GM19025 (cell line): ENCODE data around the gene NFKBIZ.
A peak's percentile ranks its signal among the peaks of the same experiment; 100 is the strongest.

ENCODE experiments used
- ATAC-seq: cut with Tn5 transposase; IDR thresholded peaks from one replicate; pipeline ENCODE4 v1.9.1; 2021; ENCODE audit warnings: mild to moderate bottlenecking, low read depth, moderate library complexity; ENCODE audit not compliant: unreplicated experiment

NFKBIZ gene

DNA sequence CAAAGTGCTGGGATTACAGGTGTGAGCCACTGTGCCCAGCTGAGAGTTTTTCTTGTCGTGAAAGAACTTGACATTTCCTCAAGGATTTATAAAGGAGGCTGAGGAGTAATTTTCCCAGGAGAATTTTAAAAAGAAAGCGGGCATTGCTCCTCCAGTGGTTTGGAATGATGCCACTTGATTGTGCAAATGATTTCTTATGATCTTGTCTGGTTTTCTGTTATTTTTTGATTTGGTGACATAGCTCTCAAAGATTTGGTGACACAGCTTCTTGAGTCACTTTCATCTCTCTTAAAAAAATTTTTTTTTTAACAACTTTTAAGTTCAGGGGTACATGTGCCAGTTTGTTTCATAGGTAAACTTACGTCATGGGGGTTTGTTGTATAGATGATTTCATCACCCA, 24.6 kb upstream of the NFKBIZ start:
- no peak for ATAC-seq

- ATAC-seq, result no peak
Measured at GRCh38 chr3:101825904-101826445, 23.3 kb upstream of the NFKBIZ start.

- peak; percentile 79 for ATAC-seq
Measured at GRCh38 chr3:101827211-101828174, 21.8 kb upstream of the NFKBIZ start.

DNA sequence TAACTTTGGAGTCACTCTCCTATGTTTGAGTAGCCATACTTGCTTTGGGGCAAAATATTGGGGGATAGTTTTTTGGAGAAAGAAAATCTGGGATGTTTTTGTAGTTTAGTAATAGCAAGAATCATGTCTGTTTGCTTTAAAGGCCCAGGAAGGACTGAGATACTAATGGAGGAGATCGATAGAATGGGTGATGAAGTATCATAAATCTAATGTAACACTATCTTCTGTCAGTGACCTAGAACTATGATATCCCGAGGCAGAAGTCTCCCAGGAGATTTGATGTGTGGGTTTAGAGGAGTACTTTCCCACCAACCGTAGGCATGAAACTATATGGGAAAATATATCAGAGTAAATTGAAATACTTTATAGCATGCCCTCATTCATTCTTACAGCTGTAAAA, 21.0 kb upstream of the NFKBIZ start:
- no peak for ATAC-seq

- ATAC-seq, result peak; percentile 35
Measured at GRCh38 chr3:101828691-101829436, 20.4 kb upstream of the NFKBIZ start.

DNA sequence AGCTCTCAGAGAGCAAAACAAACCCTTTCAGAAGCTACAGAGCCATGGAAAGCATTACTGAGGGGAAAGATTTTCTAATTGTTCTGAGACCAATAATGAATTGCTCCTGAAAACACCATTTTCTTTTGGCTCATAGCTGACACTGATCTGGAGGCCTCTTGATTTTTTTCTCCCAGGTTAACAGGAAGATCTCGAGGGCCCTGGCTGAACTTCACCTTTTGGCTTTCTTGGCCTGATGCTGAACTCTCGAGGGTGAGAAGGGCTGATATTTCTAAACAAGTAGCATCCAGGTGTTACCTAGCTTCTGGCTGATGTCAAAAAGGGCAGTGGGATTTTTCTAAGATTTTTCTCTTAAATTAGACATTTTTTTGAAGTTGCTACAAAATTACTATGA, 19.9 kb upstream of the NFKBIZ start:
- no peak for ATAC-seq

DNA sequence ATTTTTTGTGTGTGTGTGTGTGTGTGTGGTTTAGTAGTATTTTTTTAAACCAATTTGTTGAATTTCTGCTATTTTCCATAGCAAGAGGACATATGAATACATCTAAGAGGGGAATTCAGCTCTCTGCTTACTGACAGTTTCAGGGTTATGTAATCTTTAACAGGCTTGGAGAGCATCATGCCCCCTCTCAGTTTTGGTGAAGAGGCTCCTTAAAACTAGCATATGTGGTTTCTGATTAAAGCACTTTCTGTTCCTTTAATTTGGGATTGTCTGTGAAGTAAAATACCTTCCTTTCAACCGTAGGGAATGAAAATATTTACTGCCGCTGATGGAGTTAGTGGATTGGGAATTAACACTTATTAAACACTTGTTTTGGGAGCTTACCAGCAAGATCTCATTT, 19.4 kb upstream of the NFKBIZ start:
- ATAC-seq, result no peak

DNA sequence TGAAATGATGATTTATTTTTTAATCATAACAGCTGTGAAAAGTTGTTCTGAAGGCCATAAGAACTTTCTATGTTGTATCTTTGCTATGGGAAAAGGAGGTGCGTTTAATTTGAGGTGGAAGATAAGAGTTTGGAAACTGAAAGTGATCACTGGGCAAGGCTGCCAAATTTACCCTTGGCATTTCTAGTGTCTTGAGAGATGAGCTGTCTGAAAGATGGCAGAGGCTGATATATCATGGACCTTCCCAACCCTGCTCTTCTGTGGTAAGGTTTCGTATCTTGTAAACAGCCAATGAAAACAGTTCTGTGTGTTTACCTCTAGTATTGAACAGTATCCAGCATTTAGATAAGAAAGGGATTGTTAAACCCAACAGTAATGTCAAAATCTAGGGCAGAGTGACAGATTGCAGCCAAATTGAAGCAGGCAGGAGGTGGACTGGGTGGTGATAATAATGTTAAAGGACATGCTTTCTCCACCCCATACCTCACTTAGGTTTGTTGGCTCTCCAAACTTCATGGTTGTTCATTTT, 15.8 kb upstream of the NFKBIZ start:
- ATAC-seq, result no peak

DNA sequence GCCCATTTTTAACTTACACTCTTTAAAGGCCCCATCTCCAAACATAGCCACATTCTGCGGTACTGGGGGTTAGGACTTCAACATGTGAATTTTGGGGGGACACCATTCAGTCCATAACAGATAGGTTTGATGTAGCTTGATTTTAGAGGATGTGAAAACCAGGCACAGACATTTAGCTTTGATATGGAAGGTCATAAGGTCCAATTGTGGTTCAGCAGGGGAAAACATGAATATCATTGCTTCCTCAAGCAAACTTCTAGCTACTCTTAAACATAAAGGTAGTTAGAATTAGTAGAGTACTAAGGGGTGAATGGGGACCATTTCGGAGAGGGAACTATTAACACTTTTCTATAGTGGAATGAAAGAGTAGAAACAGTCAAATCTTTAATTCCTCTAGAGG, 13.6 kb upstream of the NFKBIZ start:
- no peak for ATAC-seq

GRCh38 chr3:101836160-101836559, 13.2 kb upstream of the NFKBIZ start:
- no peak for ATAC-seq

GRCh38 chr3:101836652-101837598, 12.4 kb upstream of the NFKBIZ start:
- no peak for ATAC-seq

GRCh38 chr3:101838691-101839090, 10.6 kb upstream of the NFKBIZ start:
- no peak for ATAC-seq

GRCh38 chr3:101840066-101840465, 9.2 kb upstream of the NFKBIZ start:
- ATAC-seq, result no peak

- no peak for ATAC-seq
Measured at GRCh38 chr3:101842245-101842934, 6.9 kb upstream of the NFKBIZ start.

DNA sequence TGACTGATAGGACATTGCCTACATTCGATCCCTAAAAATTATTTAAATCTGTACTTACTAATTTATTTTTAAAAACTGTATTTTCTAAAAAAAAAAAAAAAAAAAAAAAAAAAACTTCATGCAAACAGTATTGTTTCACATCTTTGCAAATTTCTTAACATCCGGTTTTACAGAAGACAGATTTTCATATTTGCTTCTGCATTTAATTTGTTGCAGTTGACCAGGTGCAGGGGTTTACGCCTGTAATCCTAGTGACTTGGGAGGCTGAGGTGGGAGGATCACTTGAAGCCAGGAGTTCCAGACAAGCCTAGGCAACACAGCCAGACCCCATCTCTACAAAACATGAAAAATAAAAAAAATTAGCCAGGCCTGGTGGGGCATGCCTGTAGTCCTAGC, 6.4 kb upstream of the NFKBIZ start:
- no peak for ATAC-seq

DNA sequence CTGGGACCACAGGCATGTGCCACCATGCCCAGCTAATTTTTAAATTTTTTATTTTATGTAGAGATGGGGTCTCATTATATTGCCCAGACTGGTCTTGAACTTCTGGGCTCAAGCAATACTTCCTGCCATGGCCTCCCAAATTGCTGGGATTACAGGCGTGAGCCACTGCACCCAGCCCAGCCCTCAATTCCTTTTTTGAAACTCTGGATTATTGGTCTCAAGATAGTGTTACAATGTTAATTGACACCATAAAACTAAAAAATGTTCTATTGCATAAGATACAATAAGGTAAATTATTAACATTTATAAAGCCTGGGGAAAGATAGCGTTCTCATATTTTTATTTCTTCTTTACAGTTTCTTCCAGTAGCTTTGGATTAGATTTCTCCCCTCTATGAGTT, 3.9 kb upstream of the NFKBIZ start:
- ATAC-seq, result no peak

DNA sequence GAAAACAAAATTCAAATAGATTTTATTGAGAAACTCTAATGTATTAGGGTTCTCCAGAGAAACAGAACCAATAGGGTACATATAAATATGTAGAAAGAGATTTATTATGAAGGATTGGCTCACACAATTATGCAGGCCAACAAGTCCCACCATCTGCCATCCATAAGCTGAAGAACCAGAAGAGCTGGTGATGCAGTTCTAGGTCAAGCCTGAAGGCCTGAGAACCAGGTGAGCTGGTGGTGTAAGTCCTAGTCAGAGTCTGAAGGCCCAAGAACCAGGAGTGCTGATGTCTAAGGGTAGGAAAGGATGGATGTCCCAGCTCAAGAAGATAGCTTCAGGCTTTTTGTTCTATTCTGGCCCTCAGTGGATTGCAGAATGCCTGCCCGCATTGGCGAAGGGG, 2.6 kb upstream of the NFKBIZ start:
- ATAC-seq, result no peak

DNA sequence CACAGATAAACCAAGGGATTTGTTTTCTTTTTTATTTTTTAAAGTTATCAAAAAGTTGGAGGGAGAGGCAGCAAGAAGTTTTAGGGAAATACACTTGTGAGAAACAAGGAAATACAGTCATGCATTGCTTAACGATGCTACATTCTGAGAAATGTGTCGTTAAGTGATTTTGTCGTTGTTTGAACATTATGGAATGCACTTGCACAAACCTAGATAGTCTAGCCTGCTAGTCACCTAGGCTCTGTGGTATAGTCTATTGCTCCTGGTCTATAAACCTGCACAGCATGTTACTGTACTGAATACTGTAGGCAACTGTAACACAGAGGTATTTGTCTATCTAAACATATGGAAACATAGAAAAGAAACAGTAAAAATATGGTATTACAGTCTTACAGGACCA, 2.0 kb upstream of the NFKBIZ start:
- ATAC-seq, result no peak

DNA sequence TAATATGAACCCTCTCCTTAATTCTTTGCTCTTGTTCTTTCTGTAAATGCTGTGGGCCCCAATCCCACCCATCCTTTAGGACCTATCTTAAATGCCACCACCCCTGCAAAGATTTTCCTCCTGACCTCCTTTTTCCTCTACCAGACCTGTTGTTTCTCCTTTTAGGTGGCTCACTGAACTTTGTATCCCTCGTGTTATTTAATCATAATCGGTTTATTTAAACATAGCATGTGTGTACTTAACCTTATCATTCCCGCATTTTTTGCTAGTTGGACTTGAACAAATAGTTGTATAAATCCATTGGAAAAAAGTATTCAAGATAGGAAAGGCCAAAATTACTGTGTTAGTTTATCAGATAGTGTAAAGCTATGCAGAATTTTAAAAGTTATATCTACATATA, 988 bp upstream of the NFKBIZ start:
- ATAC-seq, result no peak
